HepG2 (cell line): Measurements from ENCODE around the gene TCFL5. TPM values are rescaled to one million over a fixed set of nuclear protein-coding genes. Genes with fewer than 3 reads are reported as not detected.

Experiments used
- ATF7 ChIP-seq, 2 experiments: fragments of 450-650 bp in 1 of 2; sonication (generic) in 1 of 2; formaldehyde crosslinking in 1 of 2; IDR thresholded peaks; 2 replicates each; pipeline versions ENCODE4 v1.4.0 to v1.6.1; 2016 to 2020; ENCODE audit warnings: antibody characterized with exemption in 1 of 2, mild to moderate bottlenecking in 1 of 2, missing genetic modification reagents in 1 of 2
- BATF2 ChIP-seq: sonication (generic); formaldehyde crosslinking; IDR thresholded peaks from 2 replicates; pipeline ENCODE4 v1.8.0; 2022; ENCODE audit warnings: mild to moderate bottlenecking, missing genetic modification reagents, moderate library complexity
- CEBPG ChIP-seq: IDR thresholded peaks from 2 replicates; pipeline ENCODE4 v1.6.1; 2016
- HIVEP1 ChIP-seq: sonication (generic); formaldehyde crosslinking; IDR thresholded peaks from 2 replicates; pipeline ENCODE4 v1.4.0; 2020; ENCODE audit warnings: mild to moderate bottlenecking, missing genetic modification reagents
- IRF2 ChIP-seq: IDR thresholded peaks from 2 replicates; pipeline ENCODE4 v1.6.1; 2018; ENCODE audit warnings: missing genetic modification reagents, missing compliant biosample characterization
- LBX2 ChIP-seq: sonication (generic); formaldehyde crosslinking; IDR thresholded peaks from 2 replicates; pipeline ENCODE4 v1.5.0; 2020; ENCODE audit warnings: missing genetic modification reagents, mild to moderate bottlenecking, borderline replicate concordance
- MAFG ChIP-seq: sonication (generic); formaldehyde crosslinking; IDR thresholded peaks from 2 replicates; pipeline ENCODE4 v1.5.1; 2020; ENCODE audit warnings: mild to moderate bottlenecking, missing genetic modification reagents
- MTERF4 ChIP-seq: sonication (generic); formaldehyde crosslinking; IDR thresholded peaks from 2 replicates; pipeline ENCODE4 v1.8.0; 2023; ENCODE audit warnings: mild to moderate bottlenecking, missing genetic modification reagents
- MXD1 ChIP-seq: sonication (generic); formaldehyde crosslinking; IDR thresholded peaks from 2 replicates; pipeline ENCODE4 v1.4.0; 2020; ENCODE audit warnings: mild to moderate bottlenecking, missing genetic modification reagents
- PLSCR1 ChIP-seq: sonication (generic); formaldehyde crosslinking; IDR thresholded peaks from 2 replicates; pipeline ENCODE4 v1.5.0; 2020; ENCODE audit warnings: missing genetic modification reagents, mild to moderate bottlenecking, borderline replicate concordance
- RBAK ChIP-seq: sonication (generic); formaldehyde crosslinking; IDR thresholded peaks from 2 replicates; pipeline ENCODE4 v1.5.1; 2020; ENCODE audit warnings: mild to moderate bottlenecking, missing genetic modification reagents
- SIN3B ChIP-seq: fragments of 150-350 bp; IDR thresholded peaks from 2 replicates; pipeline ENCODE4 v1.6.1; 2014; ENCODE audit warnings: low read length
- SOX5 ChIP-seq: IDR thresholded peaks from 2 replicates; pipeline ENCODE4 v1.6.1; 2016; ENCODE audit warnings: borderline replicate concordance
- THAP9 ChIP-seq: sonication (generic); formaldehyde crosslinking; IDR thresholded peaks from 2 replicates; pipeline ENCODE4; 2020; ENCODE audit warnings: missing genetic modification reagents, mild to moderate bottlenecking, borderline replicate concordance
- TIGD3 ChIP-seq: sonication (generic); formaldehyde crosslinking; IDR thresholded peaks from 2 replicates; pipeline ENCODE4 v1.5.1; 2020; ENCODE audit warnings: mild to moderate bottlenecking, missing genetic modification reagents, borderline replicate concordance
- TP53 ChIP-seq: sonication (generic); formaldehyde crosslinking; conservative IDR thresholded peaks from 2 replicates; pipeline ENCODE4 v1.4.0; 2020; ENCODE audit warnings: missing genetic modification reagents
- ZFP90 ChIP-seq: sonication (generic); formaldehyde crosslinking; IDR thresholded peaks from 2 replicates; pipeline ENCODE4 v1.8.0; 2022; ENCODE audit warnings: missing genetic modification reagents, mild to moderate bottlenecking, inconsistent platforms, borderline replicate concordance
- ZKSCAN8 ChIP-seq: IDR thresholded peaks from 2 replicates; pipeline ENCODE4 v1.6.1; 2016; ENCODE audit warnings: borderline replicate concordance, missing genetic modification reagents, missing compliant biosample characterization
- ZNF563 ChIP-seq: sonication (generic); formaldehyde crosslinking; IDR thresholded peaks from 2 replicates; pipeline ENCODE4 v1.8.0; 2022; ENCODE audit warnings: mild to moderate bottlenecking, moderate library complexity, missing genetic modification reagents
- ZNF629 ChIP-seq: sonication (generic); formaldehyde crosslinking; conservative IDR thresholded peaks from 2 replicates; pipeline ENCODE4 v1.5.0; 2020; ENCODE audit warnings: missing genetic modification reagents
- ZNF772 ChIP-seq: sonication (generic); formaldehyde crosslinking; IDR thresholded peaks from 2 replicates; pipeline ENCODE4 v1.5.0; 2020; ENCODE audit warnings: mild to moderate bottlenecking, missing genetic modification reagents
- ZSCAN29 ChIP-seq: sonication (generic); formaldehyde crosslinking; conservative IDR thresholded peaks from 2 replicates; pipeline ENCODE4 v1.4.0; 2020; ENCODE audit warnings: mild to moderate bottlenecking, missing genetic modification reagents
- polyA plus RNA-seq, 8 experiments: library from polyadenylated mRNA; depleted of rRNA in 3 of 8; stranded (reverse) in 7 of 8; unstranded in 1 of 8; fragments of >200 nt; fragmentation: Illumina TruSeq in 4 of 8; extraction: Trizol in 4 of 8; gene quantifications; 2 replicates each; pipeline versions ENCODE4 v1.2.1 to v1.2.3, GENCODE V29; 2011 to 2016; ENCODE audit warnings: low read depth in 4 of 8, missing spikeins in 1 of 8, mixed read lengths in 1 of 8; ENCODE audit not compliant: insufficient read depth in 1 of 8
- total RNA-seq, 5 experiments: library from RNA; depleted of rRNA; stranded (reverse); fragments of >200 nt; fragmentation: Illumina TruSeq; extraction: Trizol; gene quantifications; 2 replicates each; pipeline ENCODE4 v1.2.3, GENCODE V29; 2016; ENCODE audit warnings: low read depth in 1 of 5

Gene TCFL5
- total and polyA plus RNA-seq, 2 of the 13 experiments (the other 11 are each of a cell fraction or from before 2014, with no cell fraction given), result 14.8 to 20.0 TPM

- no peak for TF ChIP-seq TIGD3 (CRISPR knock-in tag)
- no peak for TF ChIP-seq ATF7 (IDR thresholded peaks at IDR 0.05)
- no peak for TF ChIP-seq ATF7 (CRISPR knock-in tag; IDR thresholded peaks at IDR 0.05)
- TF ChIP-seq RBAK (CRISPR knock-in tag), result no peak
- TF ChIP-seq ZSCAN29 (CRISPR knock-in tag), result no peak
- TF ChIP-seq PLSCR1, result no peak
- TF ChIP-seq SIN3B, result no peak
- TF ChIP-seq MTERF4 (CRISPR knock-in tag), result 0 out of 2 replicates have a peak, but pooled peaks have one; percentile 22
- TF ChIP-seq HIVEP1 (CRISPR knock-in tag), result 0 out of 2 replicates have a peak, but pooled peaks have one; percentile 11
- no peak for TF ChIP-seq TP53 (CRISPR knock-in tag)
- no peak for TF ChIP-seq IRF2 (CRISPR knock-in tag)
- TF ChIP-seq ZNF563 (CRISPR knock-in tag), result peak; percentile 28; the same call in 1 of the 2 replicates
- 0 out of 2 replicates have a peak, but pooled peaks have one; percentile 37 for TF ChIP-seq MXD1
- no peak for TF ChIP-seq ZNF629 (CRISPR knock-in tag)
- TF ChIP-seq CEBPG (CRISPR knock-in tag), result no peak
- no peak for TF ChIP-seq MAFG (CRISPR knock-in tag)
- no peak for TF ChIP-seq ZFP90 (CRISPR knock-in tag)
- no peak for TF ChIP-seq ZNF772 (CRISPR knock-in tag)
- TF ChIP-seq SOX5, result no peak
- no peak for TF ChIP-seq THAP9
- TF ChIP-seq LBX2 (CRISPR knock-in tag), result peak; percentile 64; the same call in 1 of the 2 replicates
- TF ChIP-seq ZKSCAN8 (CRISPR knock-in tag), result no peak
- TF ChIP-seq BATF2 (CRISPR knock-in tag), result no peak
These were observed 49.3 kb upstream of the TCFL5 start (continued) for GRCh38 chr20:62910777-62911497.
